Stimulated activated naive CD8-positive, alpha-beta T cell treated with anti-CD3 and anti-CD28 coated beads, Interleukin-15, Interleukin-2, amounts not matched to agents 100 U/mL and 50 U/mL, for 24 hours (primary cell): Measurements from ENCODE around the gene NR2F2.

Source experiments
- ATAC-seq: fragments of 150-1000 bp; cut with Tn5 transposase; one replicate; pipeline ENCODE4 v1.10.0; 2021
- DNase-seq: peaks from one replicate; pipeline ENCODE4 v3.0.0; 2021

NR2F2 gene

GRCh38 chr15:96332637-96333121, 2.2 kb downstream of the NR2F2 start:
- ATAC-seq (no peak), DNase-seq (no peak)

GRCh38 chr15:96333131-96334016, 2.9 kb downstream of the NR2F2 start:
- ATAC-seq (no peak), DNase-seq (no peak)

- no peak for DNase-seq
- ATAC-seq, result no peak
These were observed 3.7 kb downstream of the NR2F2 start for GRCh38 chr15:96334017-96334704.

- DNase-seq (no peak), ATAC-seq (no peak)
These were observed 4.4 kb downstream of the NR2F2 start for GRCh38 chr15:96334705-96335410.

GRCh38 chr15:96335411-96336024, 5.0 kb downstream of the NR2F2 start:
- DNase-seq (no peak), ATAC-seq (no peak)

- no peak for DNase-seq
- no peak for ATAC-seq
These were observed 5.7 kb downstream of the NR2F2 start for GRCh38 chr15:96336108-96336595.

- DNase-seq (no peak), ATAC-seq (no peak)
These were observed 6.3 kb downstream of the NR2F2 start for GRCh38 chr15:96336596-96337364.

GRCh38 chr15:96337365-96338023, 7.0 kb downstream of the NR2F2 start:
- DNase-seq, result no peak
- no peak for ATAC-seq

- DNase-seq (no peak), ATAC-seq (no peak)
These were observed 7.7 kb downstream of the NR2F2 start for GRCh38 chr15:96338074-96338765.

- ATAC-seq (no peak), DNase-seq (no peak)
These were observed 8.5 kb downstream of the NR2F2 start for GRCh38 chr15:96338766-96339618.

- DNase-seq (no peak), ATAC-seq (no peak)
These were observed 9.3 kb downstream of the NR2F2 start for GRCh38 chr15:96339619-96340347.

GRCh38 chr15:96340348-96340597, 9.8 kb downstream of the NR2F2 start:
- DNase-seq (no peak), ATAC-seq (no peak)

GRCh38 chr15:96340598-96341512, 10.4 kb downstream of the NR2F2 start:
- no peak for DNase-seq
- no peak for ATAC-seq

- DNase-seq, result no peak
- ATAC-seq, result no peak
These were observed 11.3 kb downstream of the NR2F2 start for GRCh38 chr15:96341513-96342405.

- DNase-seq, result no peak
- ATAC-seq, result no peak
These were observed 12.1 kb downstream of the NR2F2 start for GRCh38 chr15:96342406-96343112.
